ENCODE data around the gene TTLL7. TPM values are rescaled to one million over a fixed set of nuclear protein-coding genes. Genes with fewer than 3 reads are reported as not detected.

TTLL7 gene
- total RNA-seq, 4 donors from 2014 or later = 3.0 to 15.1 (median 4.4) TPM

GRCh38 chr1:83996621-83997020 lies 2.3 kb downstream of the TTLL7 start:
- H3K27ac ChIP-seq = no peak overlapping the region

GRCh38 chr1:83996191-83996590 lies 2.7 kb downstream of the TTLL7 start:
- Histone ChIP-seq H3K27me3 (peaks cover 0 to 14% (median 0%) of the 10 kb centered on the region in 4 donors), H3K36me3 (no peaks in the 10 kb centered on the region), H3K4me3 (no peak overlapping the region), H3K4me1 (peaks cover 3 to 30% (median 4%) of the 10 kb centered on the region in 3 donors), H3K27ac (no peak overlapping the region), H3K9me3 (no peaks in the 10 kb centered on the region)
- 57 to 58% methylated on average over 2 of the region's 2 CpGs for WGBS, 2 donors
- intact Hi-C loops (cut with DNase I) = no loop called here
- TF ChIP-seq CTCF (IDR thresholded peaks at IDR 0.05) (no peak), POLR2A (IDR thresholded peaks at IDR 0.05) (no peak)
- no peak for DNase-seq

More at GRCh38 chr1:83996621-83997020, 2.3 kb downstream of the TTLL7 start:
- no peak for DNase-seq
- H3K36me3 ChIP-seq = no peaks in the 10 kb centered on the region
- no peak overlapping the region for H3K4me3 ChIP-seq
- H3K9me3 ChIP-seq = no peaks in the 10 kb centered on the region
- peaks cover 3 to 30% (median 4%) of the 10 kb centered on the region in 3 donors for H3K4me1 ChIP-seq
- intact Hi-C loops (cut with DNase I) = no loop called here
- TF ChIP-seq CTCF (IDR thresholded peaks at IDR 0.05) (no peak), POLR2A (IDR thresholded peaks at IDR 0.05) (no peak)
- 13 to 31% methylated on average over 1 of the region's 1 CpG for WGBS, 2 donors
- H3K27me3 ChIP-seq = peaks cover 0 to 14% (median 0%) of the 10 kb centered on the region in 4 donors

- DNase-seq = no peak
- intact Hi-C loops (cut with DNase I) = no loop called here
- Histone ChIP-seq H3K27ac (no peak overlapping the region), H3K36me3 (no peaks in the 10 kb centered on the region), H3K4me1 (peaks cover 3 to 30% (median 4%) of the 10 kb centered on the region in 3 donors), H3K4me3 (no peak overlapping the region), H3K27me3 (peaks cover 0 to 14% (median 0%) of the 10 kb centered on the region in 4 donors), H3K9me3 (no peaks in the 10 kb centered on the region)
- WGBS, 2 donors = 89 to 97% methylated on average over 1 of the region's 1 CpG
- no peak for TF ChIP-seq POLR2A (IDR thresholded peaks at IDR 0.05)
- no peak for TF ChIP-seq CTCF (IDR thresholded peaks at IDR 0.05)
These were observed 3.3 kb downstream of the TTLL7 start for GRCh38 chr1:83995649-83996048.

GRCh38 chr1:83994111-83994510 lies 4.8 kb downstream of the TTLL7 start:
- Histone ChIP-seq H3K4me3 (no peak overlapping the region), H3K27ac (no peak overlapping the region), H3K9me3 (no peaks in the 10 kb centered on the region), H3K36me3 (no peaks in the 10 kb centered on the region), H3K27me3 (peaks cover 0 to 8% (median 0%) of the 10 kb centered on the region in 4 donors), H3K4me1 (peaks cover 0 to 20% (median 0%) of the 10 kb centered on the region in 3 donors)
- WGBS, 2 donors = 80 to 83% methylated on average over 1 of the region's 1 CpG
- TF ChIP-seq CTCF (IDR thresholded peaks at IDR 0.05) (no peak), POLR2A (IDR thresholded peaks at IDR 0.05) (no peak)
- intact Hi-C loops (cut with DNase I) = no loop called here
- no peak for DNase-seq

- WGBS, 2 donors = 74 to 81% methylated on average over 2 of the region's 2 CpGs
- Histone ChIP-seq H3K27me3 (no peaks in the 10 kb centered on the region), H3K4me3 (no peak overlapping the region)
These were observed 8.2 kb downstream of the TTLL7 start for GRCh38 chr1:83990734-83991133.

More at GRCh38 chr1:83990734-83991133, 8.2 kb downstream of the TTLL7 start:
- H3K9me3 ChIP-seq = no peaks in the 10 kb centered on the region
- intact Hi-C loops (cut with DNase I) = no loop called here
- no peaks in the 10 kb centered on the region for H3K4me1 ChIP-seq
- H3K36me3 ChIP-seq = no peaks in the 10 kb centered on the region
- DNase-seq = no peak
- no peak overlapping the region for H3K27ac ChIP-seq
- TF ChIP-seq CTCF (IDR thresholded peaks at IDR 0.05) = peak in 1 of 6 experiments; percentile 14
- TF ChIP-seq POLR2A (IDR thresholded peaks at IDR 0.05) = no peak

Data from esophagus squamous epithelium (tissue), 5 donors.